HS-27A (cell line): ENCODE measurements around the gene PRKCH.
"Not testable (repeated sequence)": the region's sequence is repeated elsewhere in the genome, so short reads cannot be mapped to it uniquely, and the experiment has no call there.

ENCODE experiments used
- DNase-seq: peaks from one replicate; pipeline ENCODE4 v3.0.0-alpha.2; 2012; ENCODE audit warnings: low read depth, missing footprints

Gene PRKCH

GRCh38 chr14:61308701-61309100, 12.7 kb upstream of the PRKCH start:
- DNase-seq, result not testable (repeated sequence)

GRCh38 chr14:61315313-61315712, 6.1 kb upstream of the PRKCH start:
- no peak for DNase-seq

DNA sequence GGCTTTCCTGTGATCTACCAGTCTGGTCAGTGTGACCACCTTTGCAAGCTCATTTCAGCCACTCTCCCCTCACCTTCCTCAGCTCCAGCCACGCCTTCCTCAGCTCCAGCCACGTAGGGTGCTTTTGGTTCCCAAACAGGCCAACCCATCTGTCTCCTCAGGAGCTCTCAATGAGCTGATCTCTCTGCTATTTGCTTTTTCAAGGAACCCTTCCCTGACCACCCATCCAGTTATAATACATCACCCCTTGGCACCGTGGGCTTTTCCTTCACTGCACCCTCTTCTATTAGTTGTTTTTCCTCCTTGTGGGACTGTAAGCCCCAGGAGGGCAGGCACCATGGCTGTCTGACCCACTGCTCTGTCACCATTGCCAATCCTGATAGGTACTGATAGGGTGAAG, 2.3 kb upstream of the PRKCH start:
- DNase-seq, result no peak

DNA sequence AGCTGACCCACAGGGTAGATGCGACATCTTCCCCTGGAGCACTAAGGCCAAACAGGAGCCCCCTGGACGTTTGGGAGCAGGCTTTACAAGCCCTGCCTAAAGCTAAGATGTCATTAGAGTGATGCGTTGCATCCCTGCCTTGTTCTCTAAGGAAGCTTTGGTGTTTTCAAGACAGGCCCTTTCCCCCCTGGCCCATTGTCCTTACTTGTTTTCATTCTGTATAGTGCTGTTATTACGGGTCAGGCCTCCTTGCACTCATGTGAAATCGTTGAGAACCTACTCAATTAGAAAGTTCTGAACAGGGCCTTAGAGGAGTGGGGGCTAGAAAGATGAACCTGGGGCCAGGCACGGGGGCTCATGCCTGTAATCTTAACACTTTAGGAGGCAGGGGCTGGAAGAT, 1.7 kb upstream of the PRKCH start:
- DNase-seq, result no peak

DNA sequence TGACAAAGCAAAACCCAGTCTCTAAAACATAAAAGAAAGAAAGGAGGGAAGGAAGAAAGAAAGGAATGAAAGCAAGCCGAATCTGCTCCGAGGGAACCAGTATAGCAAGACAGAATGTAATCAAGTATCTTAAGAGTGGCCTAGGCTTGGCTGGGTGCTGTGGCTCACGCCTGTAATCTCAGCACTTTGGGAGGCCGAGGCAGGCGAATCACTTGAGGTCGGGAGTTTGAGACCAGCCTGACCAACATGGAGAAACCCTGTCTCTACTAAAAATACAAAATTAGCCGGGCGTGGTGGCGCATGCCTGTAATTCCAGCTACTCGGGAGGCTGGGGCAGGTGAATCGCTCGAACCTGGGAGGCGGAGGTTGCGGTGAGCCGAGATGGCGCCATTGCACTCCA, 1.2 kb upstream of the PRKCH start:
- DNase-seq, result not testable (repeated sequence)

GRCh38 chr14:61320806-61321384, 484 bp upstream of the PRKCH start:
- no peak for DNase-seq

DNA sequence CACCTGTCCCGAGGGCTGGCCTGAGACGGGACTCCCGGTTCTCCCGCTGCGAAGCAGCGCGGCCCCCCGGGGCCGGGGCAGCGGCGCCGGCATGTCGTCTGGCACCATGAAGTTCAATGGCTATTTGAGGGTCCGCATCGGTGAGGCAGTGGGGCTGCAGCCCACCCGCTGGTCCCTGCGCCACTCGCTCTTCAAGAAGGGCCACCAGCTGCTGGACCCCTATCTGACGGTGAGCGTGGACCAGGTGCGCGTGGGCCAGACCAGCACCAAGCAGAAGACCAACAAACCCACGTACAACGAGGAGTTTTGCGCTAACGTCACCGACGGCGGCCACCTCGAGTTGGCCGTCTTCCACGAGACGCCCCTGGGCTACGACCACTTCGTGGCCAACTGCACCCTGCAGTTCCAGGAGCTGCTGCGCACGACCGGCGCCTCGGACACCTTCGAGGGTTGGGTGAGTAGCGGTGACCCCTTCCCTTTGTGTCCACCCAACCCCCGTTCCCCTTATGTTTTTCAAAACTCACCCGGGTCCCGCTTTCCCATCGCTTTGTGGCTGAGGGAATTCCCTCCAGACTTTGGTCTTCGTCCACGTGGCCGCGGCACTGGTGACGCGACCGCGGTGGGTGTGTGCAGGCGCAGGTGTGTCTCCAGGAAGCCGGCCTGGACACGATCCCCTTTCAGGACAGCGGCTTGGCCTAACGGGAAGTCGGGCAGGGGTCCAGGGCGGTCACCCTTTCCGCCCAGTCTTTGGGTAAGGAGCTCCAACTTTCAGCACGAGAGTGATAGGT, 826 bp downstream of the PRKCH start:
- no peak for DNase-seq

GRCh38 chr14:61322799-61323290, 1.5 kb downstream of the PRKCH start:
- no peak for DNase-seq

DNA sequence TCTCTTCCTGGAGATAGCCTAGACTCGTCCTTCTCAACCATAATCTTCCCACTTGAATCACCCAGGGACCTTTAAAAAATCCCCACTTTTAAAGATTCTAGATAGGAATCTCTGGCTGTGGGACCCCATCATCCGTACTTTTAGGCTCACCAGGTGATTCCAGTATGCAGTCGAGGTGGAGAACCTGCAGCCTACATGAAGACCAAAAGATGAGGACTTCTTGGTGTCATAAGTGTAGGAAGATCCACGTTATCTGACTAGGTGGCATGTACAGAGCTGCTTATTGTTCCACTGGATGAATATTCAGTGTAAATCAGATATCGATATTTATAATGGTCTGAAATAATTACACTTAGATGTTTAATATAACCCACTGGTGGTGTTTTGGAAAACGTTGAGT, 2.6 kb downstream of the PRKCH start:
- no peak for DNase-seq

DNA sequence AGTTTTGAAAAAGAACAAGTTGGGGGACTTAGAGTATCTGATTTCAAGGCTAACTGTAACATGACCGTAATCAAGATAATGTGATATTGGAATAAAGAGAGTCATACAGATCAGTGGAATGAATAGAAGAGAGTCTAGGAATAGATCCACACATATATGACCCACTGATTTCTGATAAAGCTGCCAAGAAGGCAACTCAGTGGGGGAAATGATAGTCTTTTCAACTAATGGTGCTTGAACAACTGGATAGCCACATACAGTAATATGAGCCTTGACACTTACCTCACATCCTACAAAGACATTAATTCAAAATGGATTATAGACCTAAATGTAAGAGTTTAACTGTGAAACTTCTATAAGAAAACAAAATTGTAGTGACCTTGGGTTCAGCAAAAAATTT, 3.8 kb downstream of the PRKCH start:
- DNase-seq, result no peak

DNA sequence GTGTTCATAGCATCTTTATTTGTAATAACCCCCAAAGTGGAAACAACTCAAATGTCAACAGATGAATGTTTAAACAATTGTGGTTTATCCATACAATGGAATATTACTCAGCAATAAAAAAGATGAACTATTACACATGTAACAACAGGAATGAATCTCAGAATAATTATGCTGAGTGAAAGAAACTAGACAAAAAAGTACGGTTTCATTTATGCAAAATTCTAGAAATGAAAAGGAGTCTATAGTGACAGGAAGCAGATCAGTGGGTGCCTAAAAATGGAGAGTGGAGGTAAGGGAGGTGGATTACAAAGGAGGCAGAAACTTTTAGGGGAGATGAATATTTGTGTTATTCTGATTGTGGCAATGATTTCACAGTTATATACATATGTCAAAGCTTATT, 4.8 kb downstream of the PRKCH start:
- DNase-seq, result no peak

GRCh38 chr14:61326847-61327246, 5.5 kb downstream of the PRKCH start:
- no peak for DNase-seq

DNA sequence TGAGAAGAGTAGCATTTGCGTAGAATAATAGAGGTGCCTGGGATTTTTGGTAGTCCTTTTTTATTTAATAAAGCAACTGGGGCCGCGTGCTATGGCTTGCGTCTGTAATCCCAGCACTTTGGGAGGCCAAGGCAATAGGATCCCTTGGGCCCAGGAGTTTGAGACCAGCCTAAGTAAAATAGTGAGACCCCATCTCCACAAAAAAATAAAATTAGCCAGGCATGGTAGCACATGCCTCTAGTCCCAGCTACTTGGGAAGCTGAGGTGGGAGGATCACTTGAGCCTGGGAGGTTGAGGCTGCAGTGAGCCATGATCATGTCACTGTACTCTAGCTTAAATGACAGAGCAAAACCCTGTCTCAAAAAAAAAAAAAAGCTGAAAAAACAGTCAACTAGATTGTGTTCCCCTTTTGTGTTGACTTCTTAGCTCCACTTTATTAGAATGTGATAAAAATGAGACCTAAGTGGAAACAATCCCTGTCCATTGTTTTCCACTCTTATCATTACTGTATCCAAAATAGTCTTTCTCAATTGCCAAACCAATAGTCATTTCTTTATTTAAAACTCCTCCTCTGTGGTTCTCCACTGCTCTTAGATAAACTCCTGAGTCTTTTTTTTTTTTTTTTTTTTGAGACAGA, 7.4 kb downstream of the PRKCH start:
- no peak for DNase-seq

GRCh38 chr14:61329478-61330051, 8.2 kb downstream of the PRKCH start:
- no peak for DNase-seq

GRCh38 chr14:61330511-61330910, 9.1 kb downstream of the PRKCH start:
- DNase-seq, result no peak

GRCh38 chr14:61331992-61332657, 10.7 kb downstream of the PRKCH start:
- DNase-seq, result no peak

DNA sequence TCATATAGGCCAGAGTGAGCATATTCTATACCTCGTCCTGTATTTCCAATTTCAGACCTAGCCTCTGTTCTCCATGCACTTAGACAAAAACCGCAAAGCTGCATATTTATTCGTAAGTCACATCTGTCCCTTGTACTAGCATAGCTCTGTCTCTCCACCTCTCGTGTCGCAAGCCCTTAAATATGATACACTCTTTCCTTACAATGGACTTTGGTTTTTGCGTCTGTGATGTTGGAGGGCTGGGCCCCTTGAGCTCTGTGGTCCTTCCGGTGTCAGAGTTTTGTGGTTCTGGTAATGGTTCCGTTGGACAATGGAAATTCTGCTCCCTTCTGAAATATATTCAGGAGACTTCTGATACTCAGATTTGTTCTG, 11.3 kb downstream of the PRKCH start:
- DNase-seq, result no peak

GRCh38 chr14:61333087-61333486, 11.7 kb downstream of the PRKCH start:
- DNase-seq, result no peak

GRCh38 chr14:61334197-61334701, 12.9 kb downstream of the PRKCH start:
- DNase-seq, result no peak

DNA sequence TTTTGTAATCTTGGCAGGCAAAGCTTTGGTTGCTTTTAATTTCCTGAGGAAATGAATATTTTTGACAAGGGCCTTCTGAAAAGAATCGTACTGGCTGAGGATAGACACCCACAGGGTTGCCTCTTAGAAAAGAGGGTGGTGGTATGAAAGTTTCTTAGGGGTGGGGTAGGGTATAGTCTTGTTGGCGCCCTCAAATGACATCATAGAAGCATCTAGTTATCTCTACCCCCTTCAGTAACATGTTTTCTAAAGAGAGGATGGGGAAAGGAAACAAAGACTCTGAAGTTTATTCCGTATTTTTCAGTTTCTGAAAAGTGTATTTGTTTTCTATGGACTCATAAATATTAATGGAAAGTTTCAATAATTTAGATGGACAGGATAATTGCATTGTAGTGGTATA, 13.7 kb downstream of the PRKCH start:
- no peak for DNase-seq

GRCh38 chr14:61335671-61336275, 14.4 kb downstream of the PRKCH start:
- DNase-seq, result no peak

GRCh38 chr14:61337893-61338292, 16.5 kb downstream of the PRKCH start:
- DNase-seq, result no peak
